ENCODE measurements around the gene CDYL. TPM values are rescaled to one million over a fixed set of nuclear protein-coding genes. Genes with fewer than 3 reads are reported as not detected.

CDYL gene
- polyA plus RNA-seq, 3 donors: 2.9 to 21.2 (median 4.2) TPM

GRCh38 chr6:4808396-4808795 lies 32.2 kb downstream of the CDYL start:
- H4K20me1 ChIP-seq (ENCODE audit: insufficient read depth, low read length): peaks cover 96% of the 10 kb centered on the region
- 91% methylated on average over 4 of the region's 6 CpGs for WGBS (ENCODE audit: insufficient coverage)

GRCh38 chr6:4809999-4810918 lies 34.1 kb downstream of the CDYL start:
- H3K27ac ChIP-seq (ENCODE audit: low read depth in 1 of 2, low read length in 2 of 2): peak overlapping the region in 1 of 2 donors; percentile 3
- H3K36me3 ChIP-seq (replicated peaks in 1 of 2; ENCODE audit: control insufficient read depth in 1 of 2, insufficient read depth in 2 of 2, low read length in 2 of 2): no peaks in the 10 kb centered on the region
- H3K9me3 ChIP-seq (replicated peaks in 1 of 2; ENCODE audit: control insufficient read depth in 1 of 2, insufficient read depth in 1 of 2, low read length in 2 of 2): no peaks in the 10 kb centered on the region
- H3K79me2 ChIP-seq (ENCODE audit: insufficient read depth, low read length): peaks cover 96% of the 10 kb centered on the region
- Mint-ChIP-seq H3K27ac (no peak overlapping the region), H3K4me3 (no peak overlapping the region), H3K27me3 (ENCODE audit: low read depth in 3 of 3) (peaks cover 0 to 2% (median 0%) of the 10 kb centered on the region in 3 donors), H3K9me3 (peaks cover 0 to 11% (median 4%) of the 10 kb centered on the region in 7 donors), H3K36me3 (peaks cover 7 to 9% of the 10 kb centered on the region in 2 donors), H3K4me1 (peaks cover 50% of the 10 kb centered on the region)
- H3K4me1 ChIP-seq (ENCODE audit: control insufficient read depth in 1 of 2, insufficient read depth in 2 of 2, low read length in 2 of 2): peaks cover 13 to 17% of the 10 kb centered on the region in 2 donors
- TF ChIP-seq CTCF (IDR thresholded peaks at IDR 0.05): no peak
- H3K9ac ChIP-seq (ENCODE audit: insufficient read depth, low read length, poor library complexity, severe bottlenecking): no peak overlapping the region
- DNase-seq: no peak
- intact Hi-C loops (cut with micrococcal nuclease): no loop called here
- no peaks in the 10 kb centered on the region for H3K27me3 ChIP-seq (ENCODE audit: control insufficient read depth in 2 of 2, insufficient read depth in 2 of 2, low read length in 2 of 2)
- no peak overlapping the region for H3K4me3 ChIP-seq (replicated peaks in 1 of 3; ENCODE audit: low read depth in 2 of 3, low read length in 3 of 3)
- peaks cover 96% of the 10 kb centered on the region for H4K20me1 ChIP-seq (ENCODE audit: insufficient read depth, low read length)
- 100% methylated on average over 1 of the region's 5 CpGs for WGBS (ENCODE audit: insufficient coverage)
- H2AFZ ChIP-seq (ENCODE audit: insufficient read depth, low read depth, low read length, poor library complexity, severe bottlenecking): no peak overlapping the region
- H3K4me2 ChIP-seq (replicated peaks; ENCODE audit: extremely low read depth, low read length, poor library complexity, severe bottlenecking): no peak overlapping the region

More at GRCh38 chr6:4808396-4808795, 32.2 kb downstream of the CDYL start:
- Histone ChIP-seq H3K27me3 (ENCODE audit: control insufficient read depth in 2 of 2, insufficient read depth in 2 of 2, low read length in 2 of 2) (no peaks in the 10 kb centered on the region), H3K4me3 (replicated peaks in 1 of 3; ENCODE audit: low read depth in 2 of 3, low read length in 3 of 3) (no peak overlapping the region), H3K4me1 (ENCODE audit: control insufficient read depth in 1 of 2, insufficient read depth in 2 of 2, low read length in 2 of 2) (peaks cover 10 to 19% of the 10 kb centered on the region in 2 donors), H2AFZ (ENCODE audit: insufficient read depth, low read depth, low read length, poor library complexity, severe bottlenecking) (no peak overlapping the region), H3K9ac (ENCODE audit: insufficient read depth, low read length, poor library complexity, severe bottlenecking) (no peak overlapping the region), H3K9me3 (replicated peaks in 1 of 2; ENCODE audit: control insufficient read depth in 1 of 2, insufficient read depth in 1 of 2, low read length in 2 of 2) (no peaks in the 10 kb centered on the region), H3K79me2 (ENCODE audit: insufficient read depth, low read length) (peaks cover 96% of the 10 kb centered on the region), H3K36me3 (replicated peaks in 1 of 2; ENCODE audit: control insufficient read depth in 1 of 2, insufficient read depth in 2 of 2, low read length in 2 of 2) (no peaks in the 10 kb centered on the region), H3K4me2 (replicated peaks; ENCODE audit: extremely low read depth, low read length, poor library complexity, severe bottlenecking) (no peak overlapping the region), H3K27ac (ENCODE audit: low read depth in 1 of 2, low read length in 2 of 2) (no peak overlapping the region)
- no peak overlapping the region for H3K4me3 Mint-ChIP-seq
- H3K4me1 Mint-ChIP-seq: peaks cover 48% of the 10 kb centered on the region
- H3K9me3 Mint-ChIP-seq: peaks cover 0 to 11% (median 4%) of the 10 kb centered on the region in 7 donors
- peaks cover 0 to 2% (median 0%) of the 10 kb centered on the region in 3 donors for H3K27me3 Mint-ChIP-seq (ENCODE audit: low read depth in 3 of 3)
- intact Hi-C loops (cut with micrococcal nuclease): no loop called here
- no peak overlapping the region for H3K27ac Mint-ChIP-seq
- DNase-seq: no peak
- H3K36me3 Mint-ChIP-seq: peaks cover 7 to 9% of the 10 kb centered on the region in 2 donors
- no peak for TF ChIP-seq CTCF (IDR thresholded peaks at IDR 0.05)
